PFSK-1 (cell line): ENCODE results near the gene IFT25.
A peak's percentile ranks its signal among the peaks of the same experiment; 100 is the strongest.

Experiments used
- FOXP2 ChIP-seq: optimal IDR thresholded peaks from 2 replicates; pipeline ENCODE3; 2011; ENCODE audit warnings: borderline replicate concordance, control low read depth, inconsistent platforms; ENCODE audit not compliant: insufficient read depth; ENCODE audit errors: extremely low read length, extremely low read depth
- POLR2AphosphoS5 ChIP-seq: IDR thresholded peaks from 2 replicates; pipeline ENCODE4 v1.6.1; 2012; ENCODE audit warnings: low read depth, mild to moderate bottlenecking, control low read depth, low read length, moderate library complexity
- SIN3A ChIP-seq: IDR thresholded peaks from 2 replicates; pipeline ENCODE4 v1.6.1; 2012; ENCODE audit warnings: mild to moderate bottlenecking, low read length, moderate library complexity, borderline replicate concordance; ENCODE audit not compliant: insufficient read depth
- TAF1 ChIP-seq: IDR thresholded peaks from 2 replicates; pipeline ENCODE4 v1.6.1; 2012; ENCODE audit warnings: low read length, control low read depth, borderline replicate concordance; ENCODE audit not compliant: insufficient read depth
- TF ChIP-seq, protein P1 (sequence below), 2 experiments: IDR thresholded peaks; 2 replicates each; pipeline versions ENCODE4 v1.6.1 to v1.8.0; 2011 to 2012; ENCODE audit warnings: low read depth in 2 of 2, low read length in 2 of 2, control low read depth in 1 of 2, inconsistent platforms in 1 of 2, mild to moderate bottlenecking in 1 of 2, moderate library complexity in 1 of 2; ENCODE audit not compliant: insufficient read depth in 1 of 2

The IFT25 gene

DNA sequence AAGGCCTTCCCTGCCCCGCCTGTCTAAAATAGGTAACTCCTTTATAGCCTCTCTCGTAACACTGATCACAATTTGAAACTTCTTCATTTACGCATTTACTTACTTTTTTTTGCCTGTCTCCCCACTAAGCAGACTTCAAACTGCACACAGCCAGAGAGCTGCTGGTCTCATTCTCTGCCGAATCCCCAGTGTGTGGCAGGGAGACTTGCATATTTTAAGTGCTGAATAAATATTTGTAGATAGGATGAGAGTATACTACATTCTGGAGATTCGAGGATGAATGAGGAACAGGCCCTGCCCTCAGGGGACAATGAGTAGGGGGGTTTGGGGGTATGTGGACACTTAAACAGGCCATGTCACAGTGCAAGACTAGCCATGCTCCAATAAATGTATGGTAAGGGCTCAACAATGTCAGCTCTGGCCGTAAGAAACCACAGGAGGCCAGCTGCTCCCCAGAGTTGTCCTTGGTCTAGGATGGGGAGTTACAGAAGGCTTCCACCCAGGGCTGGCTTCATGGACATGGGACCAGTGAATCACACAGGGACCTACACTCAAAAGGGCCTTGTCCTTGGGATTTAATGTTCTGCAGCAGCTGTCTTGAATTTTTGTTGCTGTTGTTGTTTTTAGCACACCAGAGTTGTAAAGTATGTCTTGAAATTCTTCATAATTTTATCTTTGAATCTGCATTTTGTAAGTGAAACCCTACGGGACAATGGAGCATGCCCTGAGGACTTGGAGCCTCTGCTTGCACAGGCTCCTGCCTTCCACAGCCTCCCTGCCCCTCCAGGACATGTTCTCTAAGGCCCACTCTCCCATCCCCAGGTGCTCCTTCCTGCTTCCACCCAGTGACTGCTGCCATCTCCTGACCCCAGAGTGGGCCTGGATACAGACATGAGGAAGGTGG is 43.0 kb downstream of the IFT25 start:
- TF ChIP-seq TAF1 (no peak), SIN3A (no peak), POLR2AphosphoS5 (no peak), FOXP2 (no peak)
- TF ChIP-seq, protein P1, sequence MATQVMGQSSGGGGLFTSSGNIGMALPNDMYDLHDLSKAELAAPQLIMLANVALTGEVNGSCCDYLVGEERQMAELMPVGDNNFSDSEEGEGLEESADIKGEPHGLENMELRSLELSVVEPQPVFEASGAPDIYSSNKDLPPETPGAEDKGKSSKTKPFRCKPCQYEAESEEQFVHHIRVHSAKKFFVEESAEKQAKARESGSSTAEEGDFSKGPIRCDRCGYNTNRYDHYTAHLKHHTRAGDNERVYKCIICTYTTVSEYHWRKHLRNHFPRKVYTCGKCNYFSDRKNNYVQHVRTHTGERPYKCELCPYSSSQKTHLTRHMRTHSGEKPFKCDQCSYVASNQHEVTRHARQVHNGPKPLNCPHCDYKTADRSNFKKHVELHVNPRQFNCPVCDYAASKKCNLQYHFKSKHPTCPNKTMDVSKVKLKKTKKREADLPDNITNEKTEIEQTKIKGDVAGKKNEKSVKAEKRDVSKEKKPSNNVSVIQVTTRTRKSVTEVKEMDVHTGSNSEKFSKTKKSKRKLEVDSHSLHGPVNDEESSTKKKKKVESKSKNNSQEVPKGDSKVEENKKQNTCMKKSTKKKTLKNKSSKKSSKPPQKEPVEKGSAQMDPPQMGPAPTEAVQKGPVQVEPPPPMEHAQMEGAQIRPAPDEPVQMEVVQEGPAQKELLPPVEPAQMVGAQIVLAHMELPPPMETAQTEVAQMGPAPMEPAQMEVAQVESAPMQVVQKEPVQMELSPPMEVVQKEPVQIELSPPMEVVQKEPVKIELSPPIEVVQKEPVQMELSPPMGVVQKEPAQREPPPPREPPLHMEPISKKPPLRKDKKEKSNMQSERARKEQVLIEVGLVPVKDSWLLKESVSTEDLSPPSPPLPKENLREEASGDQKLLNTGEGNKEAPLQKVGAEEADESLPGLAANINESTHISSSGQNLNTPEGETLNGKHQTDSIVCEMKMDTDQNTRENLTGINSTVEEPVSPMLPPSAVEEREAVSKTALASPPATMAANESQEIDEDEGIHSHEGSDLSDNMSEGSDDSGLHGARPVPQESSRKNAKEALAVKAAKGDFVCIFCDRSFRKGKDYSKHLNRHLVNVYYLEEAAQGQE (IDR thresholded peaks at IDR 0.05; ENCODE audit: insufficient read depth in 1 of 2, low read depth in 2 of 2, low read length in 2 of 2), result no peak

DNA sequence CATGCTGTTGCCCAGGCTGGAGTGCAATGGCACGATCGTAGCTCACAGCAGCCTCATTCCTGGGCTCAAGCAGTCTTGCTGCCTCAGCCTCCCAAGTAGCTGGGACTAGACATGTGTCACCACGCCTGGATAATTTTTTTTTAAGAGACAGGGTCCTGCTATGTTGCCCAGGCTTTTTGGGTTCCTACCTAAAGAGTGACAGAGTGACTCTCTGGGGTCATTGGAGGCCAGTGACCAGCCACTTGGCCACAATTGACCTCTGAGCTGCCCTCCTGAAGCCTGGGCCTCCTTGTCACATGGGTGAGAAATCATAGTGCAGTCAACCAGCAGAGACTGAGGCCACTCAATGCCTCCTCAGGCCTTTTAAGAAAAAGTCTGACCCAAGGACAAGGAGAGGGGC is 45.8 kb downstream of the IFT25 start:
- TF ChIP-seq, protein P1 (IDR thresholded peaks at IDR 0.05; ENCODE audit: insufficient read depth in 1 of 2, low read depth in 2 of 2, low read length in 2 of 2), result no peak
- TF ChIP-seq SIN3A, result no peak

DNA sequence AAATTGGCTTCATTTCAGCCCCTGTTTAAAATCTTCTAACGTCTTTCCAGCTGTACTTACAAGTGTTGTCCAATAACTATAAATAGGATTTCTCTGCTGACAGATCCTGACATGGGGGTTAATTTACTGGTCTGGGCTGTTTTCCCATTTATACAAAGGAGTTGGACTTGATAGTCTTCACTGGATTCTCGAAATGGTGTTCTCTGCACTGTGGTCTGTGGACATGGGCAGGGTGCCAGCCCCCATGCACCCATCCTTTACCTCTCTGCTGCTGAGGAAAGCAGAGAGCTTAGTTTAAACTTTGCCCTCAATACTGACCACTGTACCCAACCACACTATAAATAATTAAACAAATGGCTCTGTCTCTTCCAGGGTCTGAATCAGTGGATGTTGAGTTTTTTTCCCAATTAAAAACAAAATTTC is 46.3 kb downstream of the IFT25 start:
- TF ChIP-seq, protein P1 (IDR thresholded peaks at IDR 0.05; ENCODE audit: insufficient read depth in 1 of 2, low read depth in 2 of 2, low read length in 2 of 2), result no peak
- TF ChIP-seq SIN3A (no peak), TAF1 (no peak), FOXP2 (no peak), POLR2AphosphoS5 (no peak)

DNA sequence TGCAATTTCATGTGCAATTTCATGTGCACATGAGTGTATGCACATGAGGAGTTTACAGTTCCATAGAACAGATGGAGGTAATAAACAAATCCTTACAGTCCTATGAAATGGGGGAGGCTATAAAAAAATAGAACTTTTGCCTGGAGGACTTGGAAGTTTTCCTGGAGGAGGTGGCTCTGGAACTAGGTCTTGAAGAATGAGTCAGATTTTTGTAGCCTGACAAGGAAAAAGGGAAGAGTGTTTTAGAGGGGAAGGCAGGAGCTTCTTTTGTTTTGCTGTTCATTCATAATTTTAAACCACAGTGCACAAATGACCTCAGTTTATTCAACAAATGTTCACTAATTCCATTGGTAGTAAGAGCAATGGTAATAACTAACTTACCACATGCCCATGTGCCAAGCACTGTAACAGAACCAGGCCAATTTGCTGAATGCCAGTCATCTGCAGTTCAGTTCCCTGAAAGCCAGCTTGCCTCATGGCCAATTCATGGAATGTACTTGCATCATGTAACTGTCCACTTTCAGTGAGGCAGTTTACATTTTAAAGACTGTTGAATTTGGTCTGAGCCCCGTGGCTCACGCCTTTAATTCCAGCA is 48.8 kb downstream of the IFT25 start:
- TF ChIP-seq POLR2AphosphoS5 (peak; percentile 42; the same call in 1 of the 2 replicates), FOXP2 (no peak)

DNA sequence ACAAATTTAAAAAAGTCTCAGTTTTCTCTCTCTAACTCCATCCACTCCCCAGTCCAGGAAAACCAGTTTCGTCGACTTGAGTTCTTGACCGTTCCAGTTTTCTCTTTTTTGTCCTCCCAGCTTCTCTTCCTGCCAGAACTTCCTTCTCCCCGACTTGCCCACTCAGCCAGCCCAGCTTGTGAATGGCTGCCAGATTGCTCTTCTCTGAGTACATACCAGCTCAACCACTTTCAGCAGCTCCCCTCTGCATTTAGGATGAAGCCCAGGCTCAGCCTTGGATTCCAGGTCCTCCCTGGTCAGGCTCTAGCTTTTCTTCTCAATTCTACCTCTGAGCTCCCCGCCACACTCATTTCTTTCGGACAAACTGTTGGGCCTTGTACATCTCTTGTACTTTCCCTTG is 50.1 kb downstream of the IFT25 start:
- TF ChIP-seq, protein P1 (IDR thresholded peaks at IDR 0.05; ENCODE audit: insufficient read depth in 1 of 2, low read depth in 2 of 2, low read length in 2 of 2), result no peak
- TF ChIP-seq FOXP2, result no peak
- TF ChIP-seq POLR2AphosphoS5, result no peak
- no peak for TF ChIP-seq SIN3A
- no peak for TF ChIP-seq TAF1
